GM12891 (cell line): ENCODE results near the gene TMEM178B.

ENCODE experiments used
- POLR2A ChIP-seq: IDR thresholded peaks from 2 replicates; pipeline ENCODE4 v1.6.1; 2011; ENCODE audit warnings: low read depth, low read length, control low read depth
- SPI1 ChIP-seq: IDR thresholded peaks from 2 replicates; pipeline ENCODE4 v1.6.1; 2011; ENCODE audit warnings: low read depth, low read length, control low read depth
- TAF1 ChIP-seq: IDR thresholded peaks from 2 replicates; pipeline ENCODE4 v1.6.1; 2011; ENCODE audit warnings: low read depth, low read length, control low read depth

- TF ChIP-seq POLR2A, result no peak
- TF ChIP-seq SPI1, result no peak
- no peak for TF ChIP-seq TAF1
Observed at GRCh38 chr7:141295367-141295895, 221.6 kb downstream of the TMEM178B start.
